Epithelial cell of proximal tubule (primary cell): Measurements from ENCODE around the gene CLASP1. TPM values are rescaled to one million over a fixed set of nuclear protein-coding genes. Genes with fewer than 3 reads are reported as not detected.

Experiments used
- DNase-seq: peaks from one replicate; pipeline ENCODE4 v3.0.0-alpha.2; 2011; ENCODE audit warnings: low read depth
- H3K4me3 ChIP-seq: 2 replicates; pipeline ENCODE4 v1.5.1; 2011; ENCODE audit warnings: low read depth, mild to moderate bottlenecking, low read length
- CTCF ChIP-seq: conservative IDR thresholded peaks from 2 replicates; pipeline ENCODE4 v1.5.1; 2012; ENCODE audit warnings: low read depth, mild to moderate bottlenecking, low read length
- total RNA-seq: library from RNA; depleted of rRNA; stranded (reverse); fragments of >200 nt; gene quantifications from 2 replicates; pipeline ENCODE4 v1.2.3, GENCODE V29; 2015

The CLASP1 gene
- total RNA-seq, 1 donor from 2014 or later, result 35.0 TPM

- no peak for DNase-seq
- H3K4me3 ChIP-seq, result no peak overlapping the region
- no peak for TF ChIP-seq CTCF
These were observed 20.9 kb upstream of the CLASP1 start for GRCh38 chr2:121670181-121670580.

- DNase-seq, result no peak
- no peak for TF ChIP-seq CTCF
- H3K4me3 ChIP-seq, result no peak overlapping the region
These were observed 18.4 kb upstream of the CLASP1 start for GRCh38 chr2:121667618-121668017.

- DNase-seq, result no peak
- no peak for TF ChIP-seq CTCF
- no peak overlapping the region for H3K4me3 ChIP-seq
These were observed 16.8 kb upstream of the CLASP1 start for GRCh38 chr2:121666042-121666441.

- TF ChIP-seq CTCF, result no peak
- no peak overlapping the region for H3K4me3 ChIP-seq
- peak; percentile 41 for DNase-seq
These were observed 16.2 kb upstream of the CLASP1 start for GRCh38 chr2:121665504-121665903.

- TF ChIP-seq CTCF, result no peak
- no peak overlapping the region for H3K4me3 ChIP-seq
- no peak for DNase-seq
These were observed 15.5 kb upstream of the CLASP1 start for GRCh38 chr2:121664713-121665112.

- no peak overlapping the region for H3K4me3 ChIP-seq
- no peak for DNase-seq
- TF ChIP-seq CTCF, result no peak
These were observed 14.8 kb upstream of the CLASP1 start for GRCh38 chr2:121664086-121664485.

GRCh38 chr2:121663434-121663833, 14.2 kb upstream of the CLASP1 start:
- no peak for TF ChIP-seq CTCF
- no peak for DNase-seq
- H3K4me3 ChIP-seq, result no peak overlapping the region
